ENCODE data around the gene ARHGAP26. TPM values are rescaled to one million over a fixed set of nuclear protein-coding genes. Genes with fewer than 3 reads are reported as not detected.

The ARHGAP26 gene
- total and polyA plus RNA-seq, 2 experiments from 2014 or later = 9.5 to 16.8 TPM

DNA sequence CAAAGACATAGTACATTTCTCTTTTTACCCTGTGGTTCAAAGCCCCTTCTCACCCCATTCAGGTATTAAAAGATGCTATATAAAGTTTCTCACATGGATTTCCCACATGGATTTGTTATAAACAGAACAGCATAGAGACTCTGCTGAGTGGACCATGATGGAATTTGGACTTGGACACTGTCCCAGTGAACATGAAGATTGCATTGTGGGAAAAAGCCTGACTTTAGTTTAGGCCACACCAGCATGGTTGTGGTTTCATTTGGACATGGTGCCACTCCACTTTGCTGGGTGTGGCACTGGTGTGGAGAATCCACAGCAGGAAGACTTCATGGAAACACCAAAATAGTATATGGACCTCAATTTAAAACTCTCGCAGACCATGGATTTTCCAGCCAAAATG, 124.6 kb downstream of the ARHGAP26 start:
- Histone ChIP-seq H3K36me3 (ENCODE audit: insufficient read depth) (no peaks in the 10 kb centered on the region), H3K9me2 (ENCODE audit: insufficient read depth) (no peaks in the 10 kb centered on the region), H4K20me1 (replicated peaks; ENCODE audit: insufficient read depth) (no peaks in the 10 kb centered on the region), H3K27ac (ENCODE audit: low read depth) (peak overlapping the region; percentile 61), H3K4me3 (no peak overlapping the region), H3K27me3 (ENCODE audit: insufficient read depth) (no peaks in the 10 kb centered on the region), H2AFZ (no peak overlapping the region), H3K4me2 (no peak overlapping the region), H3K79me2 (replicated peaks; ENCODE audit: insufficient read depth) (no peaks in the 10 kb centered on the region), H3K4me1 (ENCODE audit: insufficient read depth) (peaks cover 33% of the 10 kb centered on the region), H3F3A (replicated peaks; ENCODE audit: low read depth) (no peaks in the 10 kb centered on the region)
- Mint-ChIP-seq H3K9me3 (no peaks in the 10 kb centered on the region), H3K27ac (peak overlapping the region; percentile 34; the same call in 1 of the 2 replicates), H3K36me3 (ENCODE audit: low read depth) (peaks cover 12% of the 10 kb centered on the region), H3K4me3 (no peak overlapping the region), H3K4me1 (peaks cover 57% of the 10 kb centered on the region), H3K27me3 (ENCODE audit: insufficient read depth, low read depth, poor library complexity) (peaks cover 3% of the 10 kb centered on the region)
- TF ChIP-seq ZNF331 (CRISPR knock-in tag; IDR thresholded peaks at IDR 0.05; ENCODE audit: low read depth) = no peak
- TF ChIP-seq, protein P1, sequence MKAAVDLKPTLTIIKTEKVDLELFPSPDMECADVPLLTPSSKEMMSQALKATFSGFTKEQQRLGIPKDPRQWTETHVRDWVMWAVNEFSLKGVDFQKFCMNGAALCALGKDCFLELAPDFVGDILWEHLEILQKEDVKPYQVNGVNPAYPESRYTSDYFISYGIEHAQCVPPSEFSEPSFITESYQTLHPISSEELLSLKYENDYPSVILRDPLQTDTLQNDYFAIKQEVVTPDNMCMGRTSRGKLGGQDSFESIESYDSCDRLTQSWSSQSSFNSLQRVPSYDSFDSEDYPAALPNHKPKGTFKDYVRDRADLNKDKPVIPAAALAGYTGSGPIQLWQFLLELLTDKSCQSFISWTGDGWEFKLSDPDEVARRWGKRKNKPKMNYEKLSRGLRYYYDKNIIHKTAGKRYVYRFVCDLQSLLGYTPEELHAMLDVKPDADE (IDR thresholded peaks at IDR 0.05) = no peak
- TF ChIP-seq CTCF (conservative IDR thresholded peaks at IDR 0.05; ENCODE audit: low read depth in 2 of 2) = no peak
- no peak for TF ChIP-seq ZNF114 (CRISPR knock-in tag; IDR thresholded peaks at IDR 0.05)
- TF ChIP-seq CREB1 (CRISPR knock-in tag; IDR thresholded peaks at IDR 0.05; ENCODE audit: low read depth) = no peak
- no peak for TF ChIP-seq EZH2 (IDR thresholded peaks at IDR 0.05; ENCODE audit: low read depth, unreplicated experiment)
- TF ChIP-seq REST (IDR thresholded peaks at IDR 0.05; ENCODE audit: unreplicated experiment) = no peak
- no peak for TF ChIP-seq EZH2phosphoT487 (IDR thresholded peaks at IDR 0.05; ENCODE audit: unreplicated experiment)
- TF ChIP-seq NANOG (IDR thresholded peaks at IDR 0.05; ENCODE audit: borderline replicate concordance) = no peak
- TF ChIP-seq, protein P2, sequence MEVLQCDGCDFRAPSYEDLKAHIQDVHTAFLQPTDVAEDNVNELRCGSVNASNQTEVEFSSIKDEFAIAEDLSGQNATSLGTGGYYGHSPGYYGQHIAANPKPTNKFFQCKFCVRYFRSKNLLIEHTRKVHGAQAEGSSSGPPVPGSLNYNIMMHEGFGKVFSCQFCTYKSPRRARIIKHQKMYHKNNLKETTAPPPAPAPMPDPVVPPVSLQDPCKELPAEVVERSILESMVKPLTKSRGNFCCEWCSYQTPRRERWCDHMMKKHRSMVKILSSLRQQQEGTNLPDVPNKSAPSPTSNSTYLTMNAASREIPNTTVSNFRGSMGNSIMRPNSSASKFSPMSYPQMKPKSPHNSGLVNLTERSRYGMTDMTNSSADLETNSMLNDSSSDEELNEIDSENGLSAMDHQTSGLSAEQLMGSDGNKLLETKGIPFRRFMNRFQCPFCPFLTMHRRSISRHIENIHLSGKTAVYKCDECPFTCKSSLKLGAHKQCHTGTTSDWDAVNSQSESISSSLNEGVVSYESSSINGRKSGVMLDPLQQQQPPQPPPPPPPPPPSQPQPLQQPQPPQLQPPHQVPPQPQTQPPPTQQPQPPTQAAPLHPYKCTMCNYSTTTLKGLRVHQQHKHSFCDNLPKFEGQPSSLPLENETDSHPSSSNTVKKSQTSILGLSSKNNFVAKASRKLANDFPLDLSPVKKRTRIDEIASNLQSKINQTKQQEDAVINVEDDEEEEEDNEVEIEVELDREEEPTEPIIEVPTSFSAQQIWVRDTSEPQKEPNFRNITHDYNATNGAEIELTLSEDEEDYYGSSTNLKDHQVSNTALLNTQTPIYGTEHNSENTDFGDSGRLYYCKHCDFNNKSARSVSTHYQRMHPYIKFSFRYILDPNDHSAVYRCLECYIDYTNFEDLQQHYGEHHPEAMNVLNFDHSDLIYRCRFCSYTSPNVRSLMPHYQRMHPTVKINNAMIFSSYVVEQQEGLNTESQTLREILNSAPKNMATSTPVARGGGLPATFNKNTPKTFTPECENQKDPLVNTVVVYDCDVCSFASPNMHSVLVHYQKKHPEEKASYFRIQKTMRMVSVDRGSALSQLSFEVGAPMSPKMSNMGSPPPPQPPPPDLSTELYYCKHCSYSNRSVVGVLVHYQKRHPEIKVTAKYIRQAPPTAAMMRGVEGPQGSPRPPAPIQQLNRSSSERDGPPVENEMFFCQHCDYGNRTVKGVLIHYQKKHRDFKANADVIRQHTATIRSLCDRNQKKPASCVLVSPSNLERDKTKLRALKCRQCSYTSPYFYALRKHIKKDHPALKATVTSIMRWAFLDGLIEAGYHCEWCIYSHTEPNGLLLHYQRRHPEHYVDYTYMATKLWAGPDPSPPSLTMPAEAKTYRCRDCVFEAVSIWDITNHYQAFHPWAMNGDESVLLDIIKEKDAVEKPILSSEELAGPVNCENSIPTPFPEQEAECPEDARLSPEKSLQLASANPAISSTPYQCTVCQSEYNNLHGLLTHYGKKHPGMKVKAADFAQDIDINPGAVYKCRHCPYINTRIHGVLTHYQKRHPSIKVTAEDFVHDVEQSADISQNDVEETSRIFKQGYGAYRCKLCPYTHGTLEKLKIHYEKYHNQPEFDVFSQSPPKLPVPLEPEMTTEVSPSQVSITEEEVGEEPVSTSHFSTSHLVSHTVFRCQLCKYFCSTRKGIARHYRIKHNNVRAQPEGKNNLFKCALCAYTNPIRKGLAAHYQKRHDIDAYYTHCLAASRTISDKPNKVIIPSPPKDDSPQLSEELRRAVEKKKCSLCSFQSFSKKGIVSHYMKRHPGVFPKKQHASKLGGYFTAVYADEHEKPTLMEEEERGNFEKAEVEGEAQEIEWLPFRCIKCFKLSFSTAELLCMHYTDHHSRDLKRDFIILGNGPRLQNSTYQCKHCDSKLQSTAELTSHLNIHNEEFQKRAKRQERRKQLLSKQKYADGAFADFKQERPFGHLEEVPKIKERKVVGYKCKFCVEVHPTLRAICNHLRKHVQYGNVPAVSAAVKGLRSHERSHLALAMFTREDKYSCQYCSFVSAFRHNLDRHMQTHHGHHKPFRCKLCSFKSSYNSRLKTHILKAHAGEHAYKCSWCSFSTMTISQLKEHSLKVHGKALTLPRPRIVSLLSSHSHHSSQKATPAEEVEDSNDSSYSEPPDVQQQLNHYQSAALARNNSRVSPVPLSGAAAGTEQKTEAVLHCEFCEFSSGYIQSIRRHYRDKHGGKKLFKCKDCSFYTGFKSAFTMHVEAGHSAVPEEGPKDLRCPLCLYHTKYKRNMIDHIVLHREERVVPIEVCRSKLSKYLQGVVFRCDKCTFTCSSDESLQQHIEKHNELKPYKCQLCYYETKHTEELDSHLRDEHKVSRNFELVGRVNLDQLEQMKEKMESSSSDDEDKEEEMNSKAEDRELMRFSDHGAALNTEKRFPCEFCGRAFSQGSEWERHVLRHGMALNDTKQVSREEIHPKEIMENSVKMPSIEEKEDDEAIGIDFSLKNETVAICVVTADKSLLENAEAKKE (CRISPR knock-in tag; IDR thresholded peaks at IDR 0.05) = no peak
- no peak for TF ChIP-seq JUNB (IDR thresholded peaks at IDR 0.05; ENCODE audit: unreplicated experiment)
- no peak for DNase-seq (ENCODE audit: low spot score)
- ATAC-seq = no peak

Measured in GM23338 (cell line).